ENCODE data around the gene HCCS. TPM values are rescaled to one million over a fixed set of nuclear protein-coding genes. Genes with fewer than 3 reads are reported as not detected.

Gene HCCS
- total RNA-seq, 1 donor from 2014 or later, result 17.9 TPM

DNA sequence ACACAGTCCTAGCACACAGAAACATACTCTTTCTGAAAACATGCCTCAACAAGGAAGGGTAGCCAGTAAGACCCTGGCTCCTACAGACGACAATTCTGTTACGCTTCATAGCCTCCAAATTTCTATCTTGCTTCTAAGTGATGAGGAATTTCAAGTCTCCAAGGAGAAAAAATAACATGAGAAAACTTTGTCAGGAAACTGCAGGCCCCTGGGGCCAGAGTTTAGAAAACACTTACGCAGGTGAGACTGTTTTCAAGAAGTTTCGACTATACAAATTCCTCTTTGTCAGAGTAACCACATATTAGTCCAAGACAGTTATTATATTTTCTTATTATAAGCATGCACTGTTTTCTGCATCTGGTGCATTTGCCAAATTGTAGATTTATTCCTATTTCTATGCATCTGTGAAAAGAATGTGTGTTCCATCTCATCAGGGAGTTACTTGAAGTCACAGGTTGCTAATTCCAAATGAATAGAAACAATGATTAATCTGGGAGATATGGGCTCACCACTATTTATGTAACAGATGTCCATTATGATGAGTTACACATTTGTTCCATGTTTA is 30.3 kb upstream of the HCCS start:
- no peak overlapping the region for H3K27ac Mint-ChIP-seq
- TF ChIP-seq, protein P1, sequence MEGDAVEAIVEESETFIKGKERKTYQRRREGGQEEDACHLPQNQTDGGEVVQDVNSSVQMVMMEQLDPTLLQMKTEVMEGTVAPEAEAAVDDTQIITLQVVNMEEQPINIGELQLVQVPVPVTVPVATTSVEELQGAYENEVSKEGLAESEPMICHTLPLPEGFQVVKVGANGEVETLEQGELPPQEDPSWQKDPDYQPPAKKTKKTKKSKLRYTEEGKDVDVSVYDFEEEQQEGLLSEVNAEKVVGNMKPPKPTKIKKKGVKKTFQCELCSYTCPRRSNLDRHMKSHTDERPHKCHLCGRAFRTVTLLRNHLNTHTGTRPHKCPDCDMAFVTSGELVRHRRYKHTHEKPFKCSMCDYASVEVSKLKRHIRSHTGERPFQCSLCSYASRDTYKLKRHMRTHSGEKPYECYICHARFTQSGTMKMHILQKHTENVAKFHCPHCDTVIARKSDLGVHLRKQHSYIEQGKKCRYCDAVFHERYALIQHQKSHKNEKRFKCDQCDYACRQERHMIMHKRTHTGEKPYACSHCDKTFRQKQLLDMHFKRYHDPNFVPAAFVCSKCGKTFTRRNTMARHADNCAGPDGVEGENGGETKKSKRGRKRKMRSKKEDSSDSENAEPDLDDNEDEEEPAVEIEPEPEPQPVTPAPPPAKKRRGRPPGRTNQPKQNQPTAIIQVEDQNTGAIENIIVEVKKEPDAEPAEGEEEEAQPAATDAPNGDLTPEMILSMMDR (IDR thresholded peaks at IDR 0.05; ENCODE audit: unreplicated experiment), result no peak

DNA sequence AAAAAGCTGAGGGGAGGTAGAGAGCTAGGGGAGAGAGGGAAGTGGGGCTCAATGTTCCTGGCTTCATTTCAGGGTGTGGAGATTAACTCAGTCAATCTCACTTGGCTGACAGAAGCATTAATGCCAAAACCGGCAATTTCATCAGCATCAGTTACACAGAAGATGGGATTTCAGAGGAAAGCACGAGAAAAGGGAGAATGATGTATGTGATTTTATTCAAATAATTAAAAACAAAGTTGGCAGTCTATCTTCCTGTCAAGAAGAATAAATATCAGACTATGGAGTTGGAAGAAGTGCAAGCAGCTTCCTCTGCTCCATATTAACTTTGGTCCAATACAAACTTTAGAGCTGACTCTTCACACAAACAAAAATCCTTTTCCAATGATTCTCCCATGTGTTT is 29.6 kb upstream of the HCCS start:
- TF ChIP-seq, protein P1 (IDR thresholded peaks at IDR 0.05; ENCODE audit: unreplicated experiment), result no peak
- no peaks in the 10 kb centered on the region for H3K27me3 Mint-ChIP-seq (ENCODE audit: low read depth)
- no peak overlapping the region for H3K27ac Mint-ChIP-seq
- peaks cover 28% of the 10 kb centered on the region for H3K9me3 Mint-ChIP-seq
- peaks cover 5% of the 10 kb centered on the region for H3K4me1 Mint-ChIP-seq
- no peaks in the 10 kb centered on the region for H3K36me3 Mint-ChIP-seq
- no peak overlapping the region for H3K4me3 Mint-ChIP-seq
- no peak for DNase-seq (ENCODE audit: low spot score in 2 of 2, unreplicated experiment in 2 of 2)

More for the DNA sequence above, 30.3 kb upstream of the HCCS start:
- no peak for DNase-seq (ENCODE audit: low spot score in 2 of 2, unreplicated experiment in 2 of 2)
- H3K9me3 Mint-ChIP-seq, result peaks cover 33% of the 10 kb centered on the region
- H3K4me1 Mint-ChIP-seq, result peaks cover 5% of the 10 kb centered on the region
- no peaks in the 10 kb centered on the region for H3K36me3 Mint-ChIP-seq
- H3K27me3 Mint-ChIP-seq (ENCODE audit: low read depth), result no peaks in the 10 kb centered on the region
- H3K4me3 Mint-ChIP-seq, result no peak overlapping the region

DNA sequence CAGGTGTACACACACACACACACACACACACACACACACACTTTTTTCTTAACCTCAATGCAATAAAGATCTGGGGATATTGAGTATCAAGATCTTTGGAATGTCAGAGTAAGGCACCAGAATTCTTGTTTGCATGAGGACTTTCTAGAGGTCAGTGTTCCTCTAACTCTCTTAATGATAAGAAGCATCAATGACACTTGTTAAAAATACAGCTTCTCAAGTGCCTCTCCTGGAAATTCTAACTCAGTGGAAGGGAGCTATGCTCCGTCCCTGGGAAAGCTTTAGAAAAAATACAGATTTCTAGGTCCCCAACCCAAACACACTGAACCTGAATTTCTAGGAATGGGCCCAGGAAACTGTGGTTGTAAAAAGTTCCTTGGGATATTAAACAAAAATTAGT is 25.8 kb upstream of the HCCS start:
- H3K9me3 Mint-ChIP-seq, result peaks cover 44% of the 10 kb centered on the region
- DNase-seq (ENCODE audit: low spot score in 2 of 2, unreplicated experiment in 2 of 2), result no peak
- no peak overlapping the region for H3K27ac Mint-ChIP-seq
- TF ChIP-seq, protein P1 (IDR thresholded peaks at IDR 0.05; ENCODE audit: unreplicated experiment), result no peak
- peaks cover 8% of the 10 kb centered on the region for H3K36me3 Mint-ChIP-seq
- H3K4me3 Mint-ChIP-seq, result no peak overlapping the region
- H3K4me1 Mint-ChIP-seq, result peaks cover 5% of the 10 kb centered on the region
- no peaks in the 10 kb centered on the region for H3K27me3 Mint-ChIP-seq (ENCODE audit: low read depth)

DNA sequence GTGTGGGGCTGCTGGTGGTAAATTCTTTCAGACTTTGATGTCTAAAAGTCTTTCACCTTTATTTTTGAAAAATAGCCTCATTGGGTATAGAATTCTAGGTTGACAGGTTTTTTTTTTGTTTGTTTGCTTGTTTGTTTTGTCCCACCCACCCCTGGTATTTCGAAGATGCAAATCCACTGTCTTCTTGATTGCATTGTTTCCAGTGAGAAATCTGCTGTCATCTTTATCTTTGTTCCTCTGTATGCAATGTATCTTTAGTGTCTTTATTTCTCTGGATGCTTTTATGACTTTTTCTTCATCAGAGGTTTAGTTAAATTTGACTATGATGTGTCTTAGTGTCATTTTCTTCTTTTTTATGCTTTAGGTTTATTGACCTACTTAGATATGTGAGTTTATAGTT is 21.3 kb upstream of the HCCS start:
- no peaks in the 10 kb centered on the region for H3K27me3 Mint-ChIP-seq (ENCODE audit: low read depth)
- peaks cover 11% of the 10 kb centered on the region for H3K36me3 Mint-ChIP-seq
- H3K4me1 Mint-ChIP-seq, result no peaks in the 10 kb centered on the region
- H3K9me3 Mint-ChIP-seq, result peaks cover 54% of the 10 kb centered on the region
- H3K4me3 Mint-ChIP-seq, result no peak overlapping the region
- no peak overlapping the region for H3K27ac Mint-ChIP-seq
- no peak for DNase-seq (ENCODE audit: low spot score in 2 of 2, unreplicated experiment in 2 of 2)
- TF ChIP-seq, protein P1 (IDR thresholded peaks at IDR 0.05; ENCODE audit: unreplicated experiment), result no peak

DNA sequence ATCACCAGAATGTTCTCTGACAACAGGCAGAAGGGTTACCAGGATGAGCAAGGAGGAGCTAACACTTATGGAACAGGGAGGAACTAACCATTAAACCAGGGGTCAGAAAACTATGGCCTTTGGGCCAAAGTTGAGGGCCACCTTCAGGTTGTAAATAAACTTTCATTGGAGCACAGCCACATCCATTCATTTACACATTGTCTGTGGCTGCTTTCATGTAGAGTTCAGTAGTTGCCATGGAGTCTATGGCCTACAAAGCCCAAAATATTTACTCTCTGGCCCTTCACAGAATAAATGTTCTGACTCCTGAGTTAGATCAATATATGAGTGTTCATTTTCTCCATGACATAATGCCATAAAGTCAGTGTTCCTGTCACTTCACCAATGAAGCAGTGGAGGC is 13.2 kb upstream of the HCCS start:
- Mint-ChIP-seq H3K4me1 (peaks cover 7% of the 10 kb centered on the region), H3K9me3 (peaks cover 14% of the 10 kb centered on the region), H3K27me3 (ENCODE audit: low read depth) (no peaks in the 10 kb centered on the region), H3K4me3 (no peak overlapping the region), H3K27ac (no peak overlapping the region), H3K36me3 (no peaks in the 10 kb centered on the region)
- DNase-seq (ENCODE audit: low spot score in 2 of 2, unreplicated experiment in 2 of 2), result no peak
- TF ChIP-seq, protein P1 (IDR thresholded peaks at IDR 0.05; ENCODE audit: unreplicated experiment), result no peak

DNA sequence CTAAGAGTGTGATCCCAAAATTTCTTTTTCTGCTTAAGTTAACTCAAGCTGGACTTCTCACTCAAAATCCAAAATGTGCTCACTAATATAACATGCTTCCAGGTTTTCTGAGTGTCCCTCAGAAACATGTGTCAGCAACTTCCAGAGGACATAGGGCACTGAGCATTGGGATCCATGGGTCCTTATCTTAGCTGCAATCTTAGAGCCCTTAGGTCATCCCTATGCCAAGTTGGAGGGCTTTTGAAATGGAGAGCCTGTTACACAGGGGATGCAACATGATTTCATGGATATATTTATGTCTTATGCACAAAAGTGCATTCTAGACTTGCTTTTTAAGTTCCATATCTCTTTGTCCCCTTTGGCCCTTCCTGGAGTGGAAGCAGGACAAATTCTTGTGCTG is 11.7 kb upstream of the HCCS start:
- H3K27ac Mint-ChIP-seq, result no peak overlapping the region
- H3K27me3 Mint-ChIP-seq (ENCODE audit: low read depth), result no peaks in the 10 kb centered on the region
- DNase-seq (ENCODE audit: low spot score in 2 of 2, unreplicated experiment in 2 of 2), result no peak
- H3K36me3 Mint-ChIP-seq, result no peaks in the 10 kb centered on the region
- H3K4me3 Mint-ChIP-seq, result no peak overlapping the region
- H3K9me3 Mint-ChIP-seq, result peaks cover 9% of the 10 kb centered on the region
- TF ChIP-seq, protein P1 (IDR thresholded peaks at IDR 0.05; ENCODE audit: unreplicated experiment), result no peak
- H3K4me1 Mint-ChIP-seq, result peaks cover 7% of the 10 kb centered on the region
